ENCODE results near the gene S100A7. TPM values are rescaled to one million over a fixed set of nuclear protein-coding genes. Genes with fewer than 3 reads are reported as not detected.
"Not testable (repeated sequence)": the region's sequence is repeated elsewhere in the genome, so short reads cannot be mapped to it uniquely, and the experiment has no call there.

S100A7 gene
- total RNA-seq, 1 experiment from 2014 or later = not detected

DNA sequence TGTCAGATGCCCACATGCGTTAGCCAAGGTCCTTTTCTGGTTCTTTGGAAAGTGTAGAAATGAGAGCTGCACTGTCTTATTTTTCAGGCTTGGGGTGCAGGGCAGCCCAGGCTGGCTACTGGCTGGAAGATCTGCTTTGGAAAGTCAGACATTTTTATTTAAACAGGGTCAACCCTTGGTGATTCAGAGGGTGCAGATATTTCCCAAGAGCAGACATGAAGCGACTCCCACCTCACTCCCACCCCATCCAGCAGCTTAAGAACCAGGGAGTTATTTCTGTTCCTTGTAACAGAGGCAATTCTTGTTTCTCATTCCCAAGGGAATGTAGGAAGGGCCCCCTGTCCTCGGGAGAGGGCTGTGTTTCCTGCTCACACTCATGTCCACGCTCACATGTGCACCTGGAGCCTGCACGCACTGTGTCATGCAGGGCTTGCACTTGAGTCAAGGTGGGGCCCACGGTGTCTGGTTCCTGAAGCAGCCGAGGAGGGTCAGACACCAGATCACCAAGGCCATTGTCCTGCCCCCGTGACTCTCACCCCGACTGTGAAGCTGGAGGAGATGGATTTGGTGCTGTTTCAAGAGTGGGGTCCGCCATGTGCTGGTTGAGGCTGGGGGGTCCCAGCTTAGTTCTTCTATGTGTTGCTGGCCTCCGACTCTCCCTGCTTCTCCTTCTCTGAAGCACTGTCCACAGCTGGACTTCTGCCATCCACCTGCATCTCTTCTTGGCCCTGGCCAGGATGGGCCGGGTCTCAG, 43.1 kb downstream of the S100A7 start:
- Histone ChIP-seq H3K27ac (no peak overlapping the region), H3K36me3 (no peaks in the 10 kb centered on the region), H3K9me3 (replicated peaks) (no peaks in the 10 kb centered on the region), H3K27me3 (replicated peaks) (no peaks in the 10 kb centered on the region), H3K4me1 (replicated peaks) (no peaks in the 10 kb centered on the region), H3K4me3 (no peak overlapping the region)
- DNase-seq (ENCODE audit: low read depth in 1 of 2, low spot score in 2 of 2) = peak in 1 of 2 experiments; percentile 9

- H3K27me3 ChIP-seq (replicated peaks) = no peaks in the 10 kb centered on the region
- peak in 1 of 2 experiments; percentile 20 for DNase-seq (ENCODE audit: low read depth in 1 of 2, low spot score in 2 of 2)
- H3K27ac ChIP-seq = no peak within 1 kb of the TSS
- H3K4me3 ChIP-seq = no peak within 1 kb of the TSS
- no peaks in the 10 kb centered on the region for H3K9me3 ChIP-seq (replicated peaks)
- H3K4me1 ChIP-seq (replicated peaks) = no peaks in the 10 kb centered on the region
- no peaks in the 10 kb centered on the region for H3K36me3 ChIP-seq
Observed at GRCh38 chr1:153415850-153416570, 44.4 kb downstream of the S100A7 start, which contains the start of gene S100A7A. Gene S100A7A (plus strand): TSS chr1:153416520. CDS start chr1:153418083, 1,563 bp downstream.

- not testable (repeated sequence) for H3K27me3 ChIP-seq (replicated peaks); DNase-seq (ENCODE audit: low read depth in 1 of 2, low spot score in 2 of 2); H3K9me3 ChIP-seq (replicated peaks); H3K36me3 ChIP-seq; H3K4me1 ChIP-seq (replicated peaks); H3K27ac ChIP-seq; H3K4me3 ChIP-seq
Observed at GRCh38 chr1:153413961-153414360, 46.5 kb downstream of the S100A7 start.

Other genes with a start within 250 kb of the S100A7 start
- gene PRR9, start 243.1 kb downstream of the S100A7 start, total RNA-seq (2014; rRNA removed; shearing (Covaris generic)) = not detected in 2 replicates
- gene LORICRIN, start 201.0 kb downstream of the S100A7 start, total RNA-seq (2014; rRNA removed; shearing (Covaris generic)) = not detected in 2 replicates
- not detected in 2 replicates for gene PGLYRP3, start 147.7 kb downstream of the S100A7 start, total RNA-seq (2014; rRNA removed; shearing (Covaris generic))
- gene PGLYRP4, start 111.8 kb downstream of the S100A7 start, total RNA-seq (2014; rRNA removed; shearing (Covaris generic)) = not detected in 2 replicates
- not detected in 2 replicates for gene S100A9, start 102.8 kb downstream of the S100A7 start, total RNA-seq (2014; rRNA removed; shearing (Covaris generic))
- not detected in 2 replicates for gene S100A12, start 85.0 kb downstream of the S100A7 start, total RNA-seq (2014; rRNA removed; shearing (Covaris generic))
- gene S100A8, start 69.6 kb downstream of the S100A7 start, total RNA-seq (2014; rRNA removed; shearing (Covaris generic)) = not detected in 2 replicates
- gene S100A7A, start 44.1 kb downstream of the S100A7 start, total RNA-seq (2014; rRNA removed; shearing (Covaris generic)) = not detected in 2 replicates
- gene S100A6, start 75.3 kb upstream of the S100A7 start, total RNA-seq (2014; rRNA removed; shearing (Covaris generic)) = 609 and 771 TPM in 2 replicates
- gene S100A5, start 80.3 kb upstream of the S100A7 start, total RNA-seq (2014; rRNA removed; shearing (Covaris generic)) = not detected in 2 replicates
- 5.0 and 9.5 TPM in 2 replicates for gene S100A4, start 85.2 kb upstream of the S100A7 start, total RNA-seq (2014; rRNA removed; shearing (Covaris generic))
- 0.31 and 2.9 TPM in 2 replicates for gene S100A3, start 88.6 kb upstream of the S100A7 start, total RNA-seq (2014; rRNA removed; shearing (Covaris generic))
- 5.3 and 15.8 TPM in 2 replicates for gene S100A2, start 105.2 kb upstream of the S100A7 start, total RNA-seq (2014; rRNA removed; shearing (Covaris generic))
- gene S100A16, start 152.5 kb upstream of the S100A7 start, total RNA-seq (2014; rRNA removed; shearing (Covaris generic)) = 38.8 and 39.8 TPM in 2 replicates
- gene S100A14, start 155.7 kb upstream of the S100A7 start, total RNA-seq (2014; rRNA removed; shearing (Covaris generic)) = not detected in 2 replicates
- gene S100A13, start 166.9 kb upstream of the S100A7 start, total RNA-seq (2014; rRNA removed; shearing (Covaris generic)) = 74.0 and 135 TPM in 2 replicates
- gene S100A1, start 167.8 kb upstream of the S100A7 start, total RNA-seq (2014; rRNA removed; shearing (Covaris generic)) = 0.32 TPM in 1 of 2 replicates, not detected in the other
- gene CHTOP, start 173.4 kb upstream of the S100A7 start, total RNA-seq (2014; rRNA removed; shearing (Covaris generic)) = 31.0 and 50.8 TPM in 2 replicates
- gene SNAPIN, start 198.1 kb upstream of the S100A7 start, total RNA-seq (2014; rRNA removed; shearing (Covaris generic)) = 48.0 and 59.3 TPM in 2 replicates
- 347 and 370 TPM in 2 replicates for gene ILF2, start 210.3 kb upstream of the S100A7 start, total RNA-seq (2014; rRNA removed; shearing (Covaris generic))
- gene NPR1, start 218.0 kb upstream of the S100A7 start, total RNA-seq (2014; rRNA removed; shearing (Covaris generic)) = 0.05 TPM in 1 of 2 replicates, not detected in the other

All from SJSA1 (cell line).